Brain microvascular endothelial cell (primary cell): ENCODE results near the gene SBF1.
"Not testable (repeated sequence)": the region's sequence is repeated elsewhere in the genome, so short reads cannot be mapped to it uniquely, and the experiment has no call there.

ENCODE experiments used
- DNase-seq: peaks from one replicate; pipeline ENCODE4 v3.0.0-alpha.2; 2020
- H3K27ac ChIP-seq: fragments of 250-450 bp; sonication (Bioruptor Pico); 2 replicates; pipeline ENCODE4 v1.5.1; 2020; ENCODE audit warnings: mild to moderate bottlenecking, moderate library complexity
- H3K27me3 ChIP-seq: fragments of 250-450 bp; sonication (Bioruptor Pico); replicated peaks from 2 replicates; pipeline ENCODE4 v1.5.1; 2020; ENCODE audit warnings: mild to moderate bottlenecking
- H3K36me3 ChIP-seq: fragments of 250-450 bp; sonication (Bioruptor Pico); replicated peaks from 2 replicates; pipeline ENCODE4 v1.5.1; 2020; ENCODE audit warnings: mild to moderate bottlenecking
- H3K4me3 ChIP-seq: 2 replicates; pipeline ENCODE4 v1.5.1; 2011; ENCODE audit warnings: low read depth, mild to moderate bottlenecking, control low read depth, low read length, moderate library complexity
- CTCF ChIP-seq: IDR thresholded peaks from 2 replicates; pipeline ENCODE4 v1.5.1; 2011; ENCODE audit warnings: low read depth, mild to moderate bottlenecking, moderate library complexity, low read length, control low read depth, inconsistent platforms; ENCODE audit errors: missing control alignments
- in situ Hi-C: cut with HindIII; loops from 2 replicates; pipeline ENCODE4 v1.10.0; 2017; ENCODE audit warnings: low sequenced_read_pairs, low pct_ligation_motif_present

SBF1 gene

DNA sequence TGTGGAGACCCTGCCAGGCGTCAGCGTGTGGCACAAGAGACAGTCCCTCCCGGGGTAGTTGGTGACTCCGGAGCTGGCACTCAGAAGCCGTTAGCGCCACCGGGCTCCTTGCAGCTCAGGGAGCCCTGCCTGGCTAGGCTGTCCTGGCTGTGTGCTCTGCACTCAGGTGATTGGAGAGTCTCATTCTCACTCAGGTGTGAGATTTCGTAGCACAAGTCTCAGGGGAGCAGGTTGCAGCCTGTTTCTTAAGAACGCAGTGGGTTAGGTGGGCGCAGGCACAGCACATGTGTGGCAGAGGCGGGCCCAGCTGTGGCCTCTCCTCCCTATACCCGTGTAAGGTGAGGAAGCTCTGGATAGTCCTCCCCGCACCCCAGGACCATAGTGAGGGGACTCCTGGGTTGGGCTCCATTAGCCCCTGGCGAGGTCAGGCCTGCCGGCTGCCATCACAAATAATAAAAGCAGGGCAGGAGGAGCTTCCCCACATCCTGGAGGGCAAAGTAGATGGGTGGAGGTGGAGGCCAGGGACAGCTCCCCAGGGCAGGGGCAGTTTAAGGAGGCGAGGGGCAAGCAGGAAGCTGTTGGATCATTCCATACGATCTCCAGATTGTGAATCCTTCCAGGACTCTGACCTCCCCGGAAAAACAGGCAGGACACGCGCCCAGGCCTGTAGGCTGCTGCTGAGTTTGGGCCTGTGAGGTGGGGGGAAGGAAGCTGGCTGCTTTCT, 39.4 kb downstream of the SBF1 start:
- no peak for DNase-seq
- in situ Hi-C loops, result no loop called here
- no peak overlapping the region for H3K4me3 ChIP-seq
- H3K27ac ChIP-seq, result no peak overlapping the region
- no peak for TF ChIP-seq CTCF
- no peaks in the 10 kb centered on the region for H3K27me3 ChIP-seq
- H3K36me3 ChIP-seq, result peaks cover 63% of the 10 kb centered on the region

- no peak for TF ChIP-seq CTCF
- no peaks in the 10 kb centered on the region for H3K27me3 ChIP-seq
- in situ Hi-C loops, result no loop called here
- H3K36me3 ChIP-seq, result peaks cover 62% of the 10 kb centered on the region
- no peak overlapping the region for H3K27ac ChIP-seq
- no peak overlapping the region for H3K4me3 ChIP-seq
- DNase-seq, result no peak
Observed at GRCh38 chr22:50434849-50435248, 40.0 kb downstream of the SBF1 start.

GRCh38 chr22:50432877-50433510, 41.8 kb downstream of the SBF1 start:
- H3K27me3 ChIP-seq, H3K27ac ChIP-seq, in situ Hi-C loops, H3K4me3 ChIP-seq, DNase-seq: not testable (repeated sequence)
- peaks cover 54% of the 10 kb centered on the region for H3K36me3 ChIP-seq

DNA sequence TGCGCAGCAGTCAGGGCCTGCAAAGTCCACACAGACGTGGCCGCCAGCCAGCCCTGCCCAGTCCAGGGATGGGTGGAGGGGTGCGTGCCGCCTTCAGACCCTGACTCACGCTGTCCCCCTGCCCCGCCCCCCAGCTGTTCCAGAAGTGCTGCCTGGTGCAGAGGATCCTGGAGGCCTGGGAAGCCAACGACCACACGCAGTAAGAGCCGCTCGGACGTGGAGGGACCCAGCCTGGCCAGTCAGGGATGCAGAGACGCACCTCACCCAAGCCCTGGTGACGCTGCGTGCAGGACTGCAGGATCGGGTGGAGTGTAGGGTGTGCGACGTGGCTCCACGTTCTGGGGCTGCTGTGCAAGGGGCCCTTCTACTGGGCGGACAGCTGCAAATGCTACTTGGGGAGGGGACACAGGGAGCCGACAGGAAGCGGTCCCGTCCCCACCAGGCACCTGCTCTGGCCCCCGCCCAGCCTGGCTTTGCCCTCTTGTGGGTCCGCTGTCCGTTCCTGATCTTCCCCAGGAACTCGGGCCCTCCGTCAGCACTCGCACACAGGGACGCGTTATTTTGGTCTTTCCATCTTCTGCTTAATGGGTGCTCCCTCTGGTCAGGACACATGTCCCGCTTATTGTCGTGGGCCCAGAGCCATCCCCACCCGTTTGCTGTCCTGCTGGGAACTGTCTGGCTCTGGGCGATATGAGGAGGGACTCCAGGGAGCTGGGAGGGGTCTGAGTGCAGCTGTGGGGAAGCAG, 42.5 kb downstream of the SBF1 start:
- Histone ChIP-seq H3K4me3 (no peak overlapping the region), H3K36me3 (peaks cover 51% of the 10 kb centered on the region)
- in situ Hi-C loops, result no loop called here

GRCh38 chr22:50425179-50425916, 49.5 kb downstream of the SBF1 start:
- Histone ChIP-seq H3K27ac (no peak overlapping the region), H3K4me3 (no peak overlapping the region), H3K36me3 (peaks cover 43% of the 10 kb centered on the region), H3K27me3 (no peaks in the 10 kb centered on the region)
- in situ Hi-C loops, result no loop called here
- DNase-seq, result no peak
- no peak for TF ChIP-seq CTCF

More for the DNA sequence above, 42.5 kb downstream of the SBF1 start:
- TF ChIP-seq CTCF, result no peak
- Histone ChIP-seq H3K27me3 (no peaks in the 10 kb centered on the region), H3K27ac (no peak overlapping the region)
- no peak for DNase-seq

DNA sequence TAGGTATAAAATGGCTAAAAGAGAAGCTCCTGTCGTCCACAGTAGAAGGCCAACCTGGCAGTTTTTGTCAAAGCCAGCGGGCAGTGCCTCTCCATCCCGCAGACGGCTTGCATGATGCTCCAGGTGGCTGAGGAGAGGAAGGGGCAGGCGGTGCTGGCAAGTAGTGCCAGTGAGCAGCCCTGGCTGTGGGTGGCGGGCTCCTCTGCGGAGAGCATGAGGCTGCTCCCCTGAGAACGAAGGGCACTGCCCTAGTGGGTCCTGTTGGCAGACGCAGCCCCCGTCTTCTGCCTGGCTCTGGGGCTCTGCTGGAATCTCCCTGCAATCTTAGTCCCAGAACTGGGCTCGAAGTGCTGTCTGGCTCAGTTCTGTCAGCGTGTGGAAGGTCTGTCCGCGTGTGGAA, 50.9 kb downstream of the SBF1 start:
- Histone ChIP-seq H3K27ac (no peak overlapping the region), H3K4me3 (no peak overlapping the region), H3K36me3 (peaks cover 47% of the 10 kb centered on the region), H3K27me3 (no peaks in the 10 kb centered on the region)
- no peak for TF ChIP-seq CTCF
- DNase-seq, result no peak
- in situ Hi-C loops, result no loop called here
